Measurements from ENCODE around the gene VPS26C. TPM values are rescaled to one million over a fixed set of nuclear protein-coding genes. Genes with fewer than 3 reads are reported as not detected.

The VPS26C gene
- total RNA-seq, 1 experiment from 2014 or later = 46.2 TPM

- H3K4me2 ChIP-seq = no peak overlapping the region
- no peaks in the 10 kb centered on the region for H3K9me3 ChIP-seq (ENCODE audit: insufficient read depth, low read depth)
- DNase-seq = no peak
- no peaks in the 10 kb centered on the region for H3K36me3 ChIP-seq (ENCODE audit: low read depth)
- H2AFZ ChIP-seq = no peak overlapping the region
- intact Hi-C loops (cut with micrococcal nuclease; ENCODE audit: unreplicated experiment) = loop anchor here (10.0 kb wide), 1 partner anchor 241 kb away; no protein-coding TSS in a partner anchor
- H4K20me1 ChIP-seq (ENCODE audit: insufficient read depth) = no peaks in the 10 kb centered on the region
- H3K4me3 ChIP-seq = no peak overlapping the region
- POLR2A ChIA-PET (ENCODE audit: unreplicated experiment) = no interaction called here
- CTCF ChIA-PET = no interaction called here
- BruUV-seq (replicated peaks) = no TSS peak
- no peak overlapping the region for H3K27ac ChIP-seq
- no peak for TF ChIP-seq EZH2 (IDR thresholded peaks at IDR 0.05; ENCODE audit: low read depth)
- TF ChIP-seq CTCF (conservative IDR thresholded peaks at IDR 0.05) = no peak
- no peaks in the 10 kb centered on the region for H3K9me2 ChIP-seq (ENCODE audit: insufficient read depth)
- peaks cover 22% of the 10 kb centered on the region for H3K79me2 ChIP-seq (ENCODE audit: low read depth)
- H3K27me3 ChIP-seq (ENCODE audit: insufficient read depth, low read depth) = no peaks in the 10 kb centered on the region
- no peaks in the 10 kb centered on the region for H3K4me1 ChIP-seq (replicated peaks; ENCODE audit: insufficient read depth)
- H3F3A ChIP-seq (ENCODE audit: insufficient read depth, low read depth) = no peaks in the 10 kb centered on the region
Observed at GRCh38 chr21:37243961-37244360, 23.2 kb downstream of the VPS26C start.

GRCh38 chr21:37241426-37241825 is 25.7 kb downstream of the VPS26C start:
- no peak for TF ChIP-seq CTCF (conservative IDR thresholded peaks at IDR 0.05)
- TF ChIP-seq EZH2 (IDR thresholded peaks at IDR 0.05; ENCODE audit: low read depth) = no peak
- Histone ChIP-seq H3K4me1 (replicated peaks; ENCODE audit: insufficient read depth) (no peaks in the 10 kb centered on the region), H3K79me2 (ENCODE audit: low read depth) (no peaks in the 10 kb centered on the region), H3F3A (ENCODE audit: insufficient read depth, low read depth) (no peaks in the 10 kb centered on the region), H3K27ac (no peak overlapping the region), H3K36me3 (ENCODE audit: low read depth) (no peaks in the 10 kb centered on the region), H3K4me2 (no peak overlapping the region), H4K20me1 (ENCODE audit: insufficient read depth) (no peaks in the 10 kb centered on the region), H3K27me3 (ENCODE audit: insufficient read depth, low read depth) (no peaks in the 10 kb centered on the region), H3K9me2 (ENCODE audit: insufficient read depth) (no peaks in the 10 kb centered on the region), H3K9me3 (ENCODE audit: insufficient read depth, low read depth) (no peaks in the 10 kb centered on the region), H3K4me3 (no peak overlapping the region), H2AFZ (no peak overlapping the region)
- CTCF ChIA-PET = no interaction called here
- POLR2A ChIA-PET (ENCODE audit: unreplicated experiment) = no interaction called here
- intact Hi-C loops (cut with micrococcal nuclease; ENCODE audit: unreplicated experiment) = loop anchor here (10.0 kb wide), 1 partner anchor 243 kb away; no protein-coding TSS in a partner anchor
- DNase-seq = no peak
- BruUV-seq (replicated peaks) = no TSS peak

GRCh38 chr21:37240978-37241377 is 26.2 kb downstream of the VPS26C start:
- CTCF ChIA-PET = no interaction called here

More at GRCh38 chr21:37240978-37241377, 26.2 kb downstream of the VPS26C start:
- Histone ChIP-seq H3K36me3 (ENCODE audit: low read depth) (no peaks in the 10 kb centered on the region), H3F3A (ENCODE audit: insufficient read depth, low read depth) (no peaks in the 10 kb centered on the region), H3K79me2 (ENCODE audit: low read depth) (no peaks in the 10 kb centered on the region), H3K4me2 (no peak overlapping the region), H3K27me3 (ENCODE audit: insufficient read depth, low read depth) (no peaks in the 10 kb centered on the region), H3K9me2 (ENCODE audit: insufficient read depth) (no peaks in the 10 kb centered on the region), H3K4me1 (replicated peaks; ENCODE audit: insufficient read depth) (no peaks in the 10 kb centered on the region), H2AFZ (no peak overlapping the region), H4K20me1 (ENCODE audit: insufficient read depth) (no peaks in the 10 kb centered on the region), H3K27ac (no peak overlapping the region), H3K4me3 (no peak overlapping the region), H3K9me3 (ENCODE audit: insufficient read depth, low read depth) (no peaks in the 10 kb centered on the region)
- POLR2A ChIA-PET (ENCODE audit: unreplicated experiment) = no interaction called here
- intact Hi-C loops (cut with micrococcal nuclease; ENCODE audit: unreplicated experiment) = loop anchor here (10.0 kb wide), 1 partner anchor 244 kb away; no protein-coding TSS in a partner anchor
- no peak for TF ChIP-seq EZH2 (IDR thresholded peaks at IDR 0.05; ENCODE audit: low read depth)
- no peak for TF ChIP-seq CTCF (conservative IDR thresholded peaks at IDR 0.05)
- no TSS peak for BruUV-seq (replicated peaks)
- DNase-seq = no peak
